Naive thymus-derived CD4-positive, alpha-beta T cell (primary cell): Measurements from ENCODE around the gene FGF1. TPM values are rescaled to one million over a fixed set of nuclear protein-coding genes. Genes with fewer than 3 reads are reported as not detected.

Source experiments
- ATAC-seq: fragments of 150-1000 bp; cut with Tn5 transposase; 2 replicates; pipeline ENCODE4 v1.10.0; 2021; ENCODE audit warnings: mild to moderate bottlenecking, moderate library complexity
- CTCF ChIA-PET: fragments of 350-600 bp; sonication (Branson Sonifier 250); formaldehyde crosslinking; loops from one replicate; lab custom pipeline; 2021; ENCODE audit warnings: antibody characterized with exemption; lab: Charles Lee
- POLR2A ChIA-PET: fragments of 350-600 bp; sonication (Branson Sonifier 250); formaldehyde crosslinking; loops from one replicate; lab custom pipeline; 2021; ENCODE audit warnings: antibody characterized with exemption, inconsistent platforms; lab: Charles Lee
- DNase-seq, 9 donors: peaks; one replicate each; pipeline versions ENCODE4 v3.0.0 to v3.0.0-alpha.2; 2020 to 2022; ENCODE audit warnings: mixed read lengths in 1 of 9
- H3K27ac ChIP-seq: one replicate; pipeline ENCODE4 v1.7.0; 2013; ENCODE audit warnings: mild to moderate bottlenecking, low read depth, low read length, moderate library complexity
- H3K27me3 ChIP-seq, 2 donors: one replicate each; pipeline ENCODE4 v1.7.0; 2013; ENCODE audit warnings: low read length in 2 of 2, mild to moderate bottlenecking in 2 of 2, moderate library complexity in 2 of 2; ENCODE audit not compliant: control insufficient read depth in 2 of 2, insufficient read depth in 2 of 2
- H3K36me3 ChIP-seq, 3 experiments: 1 replicate in 2 of 3; 2 replicates in 1 of 3; pipeline ENCODE4 v1.7.0; 2013; ENCODE audit warnings: low read length in 3 of 3, mild to moderate bottlenecking in 3 of 3, moderate library complexity in 1 of 3; ENCODE audit not compliant: insufficient read depth in 3 of 3, control insufficient read depth in 2 of 3
- H3K4me1 ChIP-seq, 2 donors: one replicate each; pipeline ENCODE4 v1.7.0; 2013; ENCODE audit warnings: low read length in 2 of 2, mild to moderate bottlenecking in 2 of 2, moderate library complexity in 1 of 2; ENCODE audit not compliant: control insufficient read depth in 2 of 2, insufficient read depth in 2 of 2
- H3K4me3 ChIP-seq: 2 replicates; pipeline ENCODE4 v1.7.0; 2013; ENCODE audit warnings: mild to moderate bottlenecking, low read length
- H3K9me3 ChIP-seq, 3 experiments: 1 replicate in 2 of 3; 2 replicates in 1 of 3; pipeline ENCODE4 v1.7.0; 2013; ENCODE audit warnings: low read length in 3 of 3; ENCODE audit not compliant: control insufficient read depth in 2 of 3
- H3K27ac Mint-ChIP-seq, 9 donors: one replicate each; pipeline ENCODE4 v1.8.0; 2020 to 2022; ENCODE audit warnings: mixed read lengths in 9 of 9, mild to moderate bottlenecking in 8 of 9, moderate library complexity in 5 of 9, inconsistent platforms in 2 of 9
- H3K27me3 Mint-ChIP-seq, 5 donors: one replicate each; pipeline ENCODE4 v1.8.0; 2021 to 2022; ENCODE audit warnings: mixed read lengths in 5 of 5, mild to moderate bottlenecking in 1 of 5
- H3K36me3 Mint-ChIP-seq, 5 donors: one replicate each; pipeline ENCODE4 v1.8.0; 2020 to 2022; ENCODE audit warnings: mixed read lengths in 5 of 5, mild to moderate bottlenecking in 3 of 5, inconsistent platforms in 1 of 5
- H3K4me1 Mint-ChIP-seq, 7 donors: one replicate each; pipeline ENCODE4 v1.8.0; 2020 to 2022; ENCODE audit warnings: mixed read lengths in 7 of 7, mild to moderate bottlenecking in 3 of 7, inconsistent platforms in 1 of 7
- H3K4me3 Mint-ChIP-seq, 10 donors: one replicate each; pipeline ENCODE4 v1.8.0; 2020 to 2022; ENCODE audit warnings: mild to moderate bottlenecking in 10 of 10, mixed read lengths in 10 of 10, moderate library complexity in 6 of 10, inconsistent platforms in 2 of 10
- H3K9me3 Mint-ChIP-seq, 11 donors: one replicate each; pipeline ENCODE4 v1.8.0; 2020 to 2022; ENCODE audit warnings: mixed read lengths in 11 of 11, mild to moderate bottlenecking in 4 of 11, inconsistent platforms in 1 of 11, moderate library complexity in 1 of 11
- intact Hi-C, 2 donors: fragments of 100-400 bp; cut with micrococcal nuclease; formaldehyde crosslinking; loops; one replicate each; pipeline ENCODE4 v1.15.1; 2023
- polyA plus RNA-seq, 2 donors: library from polyadenylated mRNA; unstranded; fragments of 300-500 nt; fragmentation: Illumina TruSeq; gene quantifications; one replicate each; pipeline ENCODE4 v1.2.3, GENCODE V29; 2021
- total RNA-seq, 6 experiments: library from RNA in 5 of 6; stranded (reverse) in 5 of 6; gene quantifications; 1 replicate in 5 of 6; 2 replicates in 1 of 6; pipeline ENCODE4 v1.2.3 and lab custom pipeline; 2021 to 2026

FGF1 gene
- total and polyA plus RNA-seq, 7 experiments from 2014 or later: not detected

GRCh38 chr5:142680605-142681259 lies 5.2 kb downstream of the FGF1 start:
- H3K9me3 Mint-ChIP-seq: peaks cover 0 to 2% (median 0%) of the 10 kb centered on the region in 11 donors
- ATAC-seq (no peak), DNase-seq (no peak)
- H3K27me3 Mint-ChIP-seq: peaks cover 0 to 4% (median 0%) of the 10 kb centered on the region in 5 donors
- Histone ChIP-seq H3K9me3 (no peaks in the 10 kb centered on the region), H3K36me3 (no peaks in the 10 kb centered on the region), H3K4me3 (no peak overlapping the region), H3K27me3 (no peaks in the 10 kb centered on the region), H3K4me1 (no peaks in the 10 kb centered on the region), H3K27ac (no peak overlapping the region)
- intact Hi-C loops: no loop called here
- POLR2A ChIA-PET: no interaction called here
- H3K4me1 Mint-ChIP-seq: no peaks in the 10 kb centered on the region
- H3K36me3 Mint-ChIP-seq: peaks cover 0 to 4% (median 0%) of the 10 kb centered on the region in 5 donors
- CTCF ChIA-PET: no interaction called here
- H3K4me3 Mint-ChIP-seq: no peak overlapping the region
- H3K27ac Mint-ChIP-seq: no peak overlapping the region

GRCh38 chr5:142679744-142680143 lies 6.1 kb downstream of the FGF1 start:
- ATAC-seq: no peak
- Mint-ChIP-seq H3K4me1 (no peaks in the 10 kb centered on the region), H3K27ac (peak overlapping the region in 1 of 9 donors; percentile 21), H3K9me3 (peaks cover 0 to 2% (median 0%) of the 10 kb centered on the region in 11 donors), H3K27me3 (peaks cover 0 to 4% (median 0%) of the 10 kb centered on the region in 5 donors), H3K4me3 (no peak overlapping the region), H3K36me3 (peaks cover 0 to 4% (median 0%) of the 10 kb centered on the region in 5 donors)
- Histone ChIP-seq H3K9me3 (no peaks in the 10 kb centered on the region), H3K4me3 (no peak overlapping the region), H3K27me3 (no peaks in the 10 kb centered on the region), H3K4me1 (no peaks in the 10 kb centered on the region), H3K36me3 (no peaks in the 10 kb centered on the region), H3K27ac (no peak overlapping the region)
- DNase-seq: no peak
- ChIA-PET POLR2A (no interaction called here), CTCF (no interaction called here)
- intact Hi-C loops: no loop called here

- Mint-ChIP-seq H3K36me3 (peaks cover 0 to 4% (median 0%) of the 10 kb centered on the region in 5 donors), H3K27ac (no peak overlapping the region), H3K27me3 (peaks cover 0 to 4% (median 0%) of the 10 kb centered on the region in 5 donors), H3K4me3 (no peak overlapping the region), H3K9me3 (peaks cover 0 to 2% (median 0%) of the 10 kb centered on the region in 11 donors), H3K4me1 (no peaks in the 10 kb centered on the region)
- no peak for ATAC-seq
- no peaks in the 10 kb centered on the region for H3K36me3 ChIP-seq
- H3K9me3 ChIP-seq: no peaks in the 10 kb centered on the region
- no peaks in the 10 kb centered on the region for H3K4me1 ChIP-seq
- ChIA-PET CTCF (no interaction called here), POLR2A (no interaction called here)
- H3K27ac ChIP-seq: no peak overlapping the region
- intact Hi-C loops: no loop called here
- no peak overlapping the region for H3K4me3 ChIP-seq
- no peak for DNase-seq
- no peaks in the 10 kb centered on the region for H3K27me3 ChIP-seq
Observed at GRCh38 chr5:142678529-142678928, 7.4 kb downstream of the FGF1 start.

- no peak overlapping the region for H3K4me3 Mint-ChIP-seq
- ChIA-PET CTCF (no interaction called here), POLR2A (no interaction called here)
- DNase-seq: no peak
- peaks cover 0 to 2% (median 0%) of the 10 kb centered on the region in 11 donors for H3K9me3 Mint-ChIP-seq
- peaks cover 0 to 4% (median 0%) of the 10 kb centered on the region in 5 donors for H3K36me3 Mint-ChIP-seq
- no peaks in the 10 kb centered on the region for H3K27me3 ChIP-seq
- intact Hi-C loops: no loop called here
- no peaks in the 10 kb centered on the region for H3K4me1 ChIP-seq
- ATAC-seq: no peak
- no peak overlapping the region for H3K27ac Mint-ChIP-seq
- no peaks in the 10 kb centered on the region for H3K9me3 ChIP-seq
- H3K27me3 Mint-ChIP-seq: peaks cover 0 to 4% (median 0%) of the 10 kb centered on the region in 5 donors
- no peak overlapping the region for H3K27ac ChIP-seq
- no peak overlapping the region for H3K4me3 ChIP-seq
- H3K4me1 Mint-ChIP-seq: no peaks in the 10 kb centered on the region
- H3K36me3 ChIP-seq: no peaks in the 10 kb centered on the region
Observed at GRCh38 chr5:142677198-142677597, 8.7 kb downstream of the FGF1 start.

GRCh38 chr5:142676318-142676717 lies 9.6 kb downstream of the FGF1 start:
- Histone ChIP-seq H3K27me3 (no peaks in the 10 kb centered on the region), H3K4me1 (no peaks in the 10 kb centered on the region), H3K4me3 (no peak overlapping the region), H3K36me3 (no peaks in the 10 kb centered on the region), H3K9me3 (no peaks in the 10 kb centered on the region), H3K27ac (no peak overlapping the region)
- ATAC-seq (no peak), DNase-seq (no peak)
- H3K9me3 Mint-ChIP-seq: peaks cover 0 to 2% (median 0%) of the 10 kb centered on the region in 11 donors
- peaks cover 0 to 4% (median 0%) of the 10 kb centered on the region in 5 donors for H3K36me3 Mint-ChIP-seq
- no peak overlapping the region for H3K27ac Mint-ChIP-seq
- H3K27me3 Mint-ChIP-seq: peaks cover 0 to 6% (median 0%) of the 10 kb centered on the region in 5 donors
- intact Hi-C loops: no loop called here
- no peak overlapping the region for H3K4me3 Mint-ChIP-seq
- CTCF ChIA-PET: no interaction called here
- POLR2A ChIA-PET: no interaction called here
- no peaks in the 10 kb centered on the region for H3K4me1 Mint-ChIP-seq

- CTCF ChIA-PET: no interaction called here
- no peaks in the 10 kb centered on the region for H3K27me3 ChIP-seq
- Mint-ChIP-seq H3K9me3 (peaks cover 0 to 2% (median 0%) of the 10 kb centered on the region in 11 donors), H3K27me3 (peaks cover 0 to 6% (median 0%) of the 10 kb centered on the region in 5 donors), H3K36me3 (no peaks in the 10 kb centered on the region), H3K27ac (no peak overlapping the region), H3K4me3 (no peak overlapping the region), H3K4me1 (no peaks in the 10 kb centered on the region)
- H3K9me3 ChIP-seq: no peaks in the 10 kb centered on the region
- intact Hi-C loops: no loop called here
- H3K36me3 ChIP-seq: no peaks in the 10 kb centered on the region
- DNase-seq: no peak
- POLR2A ChIA-PET: no interaction called here
- H3K27ac ChIP-seq: no peak overlapping the region
- H3K4me1 ChIP-seq: no peaks in the 10 kb centered on the region
- H3K4me3 ChIP-seq: no peak overlapping the region
- no peak for ATAC-seq
Observed at GRCh38 chr5:142674531-142675469, 11.1 kb downstream of the FGF1 start.
